Measurements from ENCODE around the gene ADPGK. TPM values are rescaled to one million over a fixed set of nuclear protein-coding genes. Genes with fewer than 3 reads are reported as not detected.

Gene ADPGK
- polyA plus RNA-seq, 3 donors = 138 to 283 (median 152) TPM

GRCh38 chr15:72786242-72786641, 2.7 kb upstream of the ADPGK start:
- Histone ChIP-seq H3K4me1 (ENCODE audit: control insufficient read depth in 1 of 2, insufficient read depth in 2 of 2, low read length in 2 of 2) (peaks cover 23 to 27% of the 10 kb centered on the region in 2 donors), H3K27ac (ENCODE audit: low read depth in 1 of 2, low read length in 2 of 2) (no peak overlapping the region), H3K36me3 (replicated peaks in 1 of 2; ENCODE audit: control insufficient read depth in 1 of 2, insufficient read depth in 2 of 2, low read length in 2 of 2) (peaks cover 2 to 4% of the 10 kb centered on the region in 2 donors), H3K9me3 (replicated peaks in 1 of 2; ENCODE audit: control insufficient read depth in 1 of 2, insufficient read depth in 1 of 2, low read length in 2 of 2) (no peaks in the 10 kb centered on the region), H3K27me3 (ENCODE audit: control insufficient read depth in 2 of 2, insufficient read depth in 2 of 2, low read length in 2 of 2) (peaks cover 0 to 2% of the 10 kb centered on the region in 2 donors), H3K79me2 (ENCODE audit: insufficient read depth, low read length) (peaks cover 19% of the 10 kb centered on the region), H3K4me3 (replicated peaks in 1 of 3; ENCODE audit: low read depth in 2 of 3, low read length in 3 of 3) (no peak overlapping the region), H4K20me1 (ENCODE audit: insufficient read depth, low read length) (peaks cover 15% of the 10 kb centered on the region), H2AFZ (ENCODE audit: insufficient read depth, low read depth, low read length, poor library complexity, severe bottlenecking) (no peak overlapping the region), H3K9ac (ENCODE audit: insufficient read depth, low read length, poor library complexity, severe bottlenecking) (no peak overlapping the region), H3K4me2 (replicated peaks; ENCODE audit: extremely low read depth, low read length, poor library complexity, severe bottlenecking) (no peak overlapping the region)
- intact Hi-C loops (cut with micrococcal nuclease) = loop anchor here (10.0 kb wide), 2 partner anchors 311 to 461 kb away; partner anchors contain the start of genes ARIH1 (in 2 of the 2) and CELF6 (in 1 of the 2)
- no peak for TF ChIP-seq CTCF (IDR thresholded peaks at IDR 0.05)
- Mint-ChIP-seq H3K27me3 (ENCODE audit: low read depth in 3 of 3) (peaks cover 1 to 3% (median 2%) of the 10 kb centered on the region in 3 donors), H3K36me3 (peaks cover 8% of the 10 kb centered on the region in 2 donors), H3K4me3 (no peak overlapping the region), H3K27ac (peak overlapping the region in 2 of 7 donors; percentile 9 to 68), H3K4me1 (peaks cover 26% of the 10 kb centered on the region), H3K9me3 (no peaks in the 10 kb centered on the region)
- DNase-seq = no peak
- 95% methylated on average over 3 of the region's 4 CpGs for WGBS (ENCODE audit: insufficient coverage)

- H3K27ac Mint-ChIP-seq = no peak overlapping the region
- no peak for DNase-seq
These were observed 2.3 kb upstream of the ADPGK start for GRCh38 chr15:72785841-72786240.

More at GRCh38 chr15:72785841-72786240, 2.3 kb upstream of the ADPGK start:
- Histone ChIP-seq H3K27ac (ENCODE audit: low read depth in 1 of 2, low read length in 2 of 2) (no peak overlapping the region), H3K79me2 (ENCODE audit: insufficient read depth, low read length) (peaks cover 23% of the 10 kb centered on the region), H3K9ac (ENCODE audit: insufficient read depth, low read length, poor library complexity, severe bottlenecking) (no peak overlapping the region), H3K36me3 (replicated peaks in 1 of 2; ENCODE audit: control insufficient read depth in 1 of 2, insufficient read depth in 2 of 2, low read length in 2 of 2) (peaks cover 6 to 7% of the 10 kb centered on the region in 2 donors), H3K27me3 (ENCODE audit: control insufficient read depth in 2 of 2, insufficient read depth in 2 of 2, low read length in 2 of 2) (peaks cover 0 to 2% of the 10 kb centered on the region in 2 donors), H3K9me3 (replicated peaks in 1 of 2; ENCODE audit: control insufficient read depth in 1 of 2, insufficient read depth in 1 of 2, low read length in 2 of 2) (no peaks in the 10 kb centered on the region), H3K4me1 (ENCODE audit: control insufficient read depth in 1 of 2, insufficient read depth in 2 of 2, low read length in 2 of 2) (peaks cover 27 to 31% of the 10 kb centered on the region in 2 donors), H4K20me1 (ENCODE audit: insufficient read depth, low read length) (peaks cover 19% of the 10 kb centered on the region), H2AFZ (ENCODE audit: insufficient read depth, low read depth, low read length, poor library complexity, severe bottlenecking) (peak overlapping the region; percentile 14), H3K4me3 (replicated peaks in 1 of 3; ENCODE audit: low read depth in 2 of 3, low read length in 3 of 3) (no peak overlapping the region), H3K4me2 (replicated peaks; ENCODE audit: extremely low read depth, low read length, poor library complexity, severe bottlenecking) (no peak overlapping the region)
- TF ChIP-seq CTCF (IDR thresholded peaks at IDR 0.05) = no peak
- Mint-ChIP-seq H3K9me3 (no peaks in the 10 kb centered on the region), H3K4me3 (no peak overlapping the region), H3K27me3 (ENCODE audit: low read depth in 3 of 3) (peaks cover 0 to 2% (median 1%) of the 10 kb centered on the region in 3 donors), H3K4me1 (peaks cover 30% of the 10 kb centered on the region), H3K36me3 (peaks cover 12% of the 10 kb centered on the region in 2 donors)
- intact Hi-C loops (cut with micrococcal nuclease) = loop anchor here (10.0 kb wide), 2 partner anchors 311 to 461 kb away; partner anchors contain the start of genes ARIH1 (in 2 of the 2) and CELF6 (in 1 of the 2)
- 67% methylated on average over 1 of the region's 2 CpGs for WGBS (ENCODE audit: insufficient coverage)
